Measurements from ENCODE around the gene TSPAN4.

TSPAN4 gene

GRCh38 chr11:849951-850774 is 7.5 kb downstream of the TSPAN4 start:
- no peak for DNase-seq (ENCODE audit: low read depth in 2 of 2)

- DNase-seq (ENCODE audit: low read depth in 2 of 2): no peak
Measured at GRCh38 chr11:850775-851763, 8.4 kb downstream of the TSPAN4 start.

- DNase-seq (ENCODE audit: low read depth in 2 of 2): no peak
Measured at GRCh38 chr11:852762-853161, 10.1 kb downstream of the TSPAN4 start.

GRCh38 chr11:853682-854448 is 11.2 kb downstream of the TSPAN4 start:
- DNase-seq (ENCODE audit: low read depth in 2 of 2): no peak

- no peak for DNase-seq (ENCODE audit: low read depth in 2 of 2)
Measured at GRCh38 chr11:854601-855329, 12.1 kb downstream of the TSPAN4 start.

GRCh38 chr11:855330-855674 is 12.7 kb downstream of the TSPAN4 start:
- no peak for DNase-seq (ENCODE audit: low read depth in 2 of 2)

GRCh38 chr11:855796-856195 is 13.1 kb downstream of the TSPAN4 start:
- no peak for DNase-seq (ENCODE audit: low read depth in 2 of 2)

GRCh38 chr11:856397-856796 is 13.7 kb downstream of the TSPAN4 start:
- no peak for DNase-seq (ENCODE audit: low read depth in 2 of 2)

- no peak for DNase-seq (ENCODE audit: low read depth in 2 of 2)
Measured at GRCh38 chr11:858053-858761, 15.6 kb downstream of the TSPAN4 start.

GRCh38 chr11:858762-859339 is 16.2 kb downstream of the TSPAN4 start:
- no peak for DNase-seq (ENCODE audit: low read depth in 2 of 2)

GRCh38 chr11:859394-860131 is 16.9 kb downstream of the TSPAN4 start:
- DNase-seq (ENCODE audit: low read depth in 2 of 2): no peak

- no peak for DNase-seq (ENCODE audit: low read depth in 2 of 2)
Measured at GRCh38 chr11:860234-861104, 17.8 kb downstream of the TSPAN4 start.

- DNase-seq (ENCODE audit: low read depth in 2 of 2): no peak
Measured at GRCh38 chr11:861105-861479, 18.4 kb downstream of the TSPAN4 start.

- no peak for DNase-seq (ENCODE audit: low read depth in 2 of 2)
Measured at GRCh38 chr11:862081-862661, 19.5 kb downstream of the TSPAN4 start.

GRCh38 chr11:862696-863022 is 20.0 kb downstream of the TSPAN4 start:
- no peak for DNase-seq (ENCODE audit: low read depth in 2 of 2)

- no peak for DNase-seq (ENCODE audit: low read depth in 2 of 2)
Measured at GRCh38 chr11:863023-863909, 20.6 kb downstream of the TSPAN4 start.

All from stimulated activated CD4-positive, alpha-beta T cell treated with anti-CD3 and anti-CD28 coated beads, Interleukin-4, amount 100 ng/mL, for 48 hours (primary cell).